Sigmoid colon (tissue), 7 donors: ENCODE measurements around the gene TSPAN13. TPM values are rescaled to one million over a fixed set of nuclear protein-coding genes. Genes with fewer than 3 reads are reported as not detected.

ENCODE experiments used
- DNase-seq: peaks from one replicate; pipeline ENCODE4 v3.0.0-alpha.2; 2019
- H3K27ac ChIP-seq, 4 donors: fragments of 200-600 bp; sonication (generic); one replicate each; pipeline ENCODE4 v1.5.1; 2016 to 2019; ENCODE audit warnings: mild to moderate bottlenecking in 1 of 4
- H3K27me3 ChIP-seq, 3 donors: fragments of 200-600 bp; sonication (generic); one replicate each; pipeline ENCODE4 v1.5.1; 2019; ENCODE audit warnings: mild to moderate bottlenecking in 1 of 3
- H3K36me3 ChIP-seq, 4 donors: fragments of 200-600 bp; sonication (generic); one replicate each; pipeline ENCODE4 v1.5.1; 2016 to 2019
- H3K4me1 ChIP-seq, 4 donors: fragments of 200-600 bp; sonication (generic); one replicate each; pipeline ENCODE4 v1.5.1; 2017 to 2019
- H3K4me3 ChIP-seq, 4 donors: fragments of 200-600 bp; sonication (generic); one replicate each; pipeline ENCODE4 v1.5.1; 2017 to 2019; ENCODE audit warnings: mild to moderate bottlenecking in 2 of 4, moderate library complexity in 1 of 4
- H3K9me3 ChIP-seq, 4 donors: fragments of 200-600 bp in 3 of 4; sonication (generic) in 3 of 4; one replicate each; pipeline versions ENCODE4 v1.5.1 to v1.6.1; 2013 to 2019
- EP300 ChIP-seq, 4 donors: sonication (generic); formaldehyde crosslinking; IDR thresholded peaks; one replicate each; pipeline ENCODE4 v1.6.1; 2017; ENCODE audit warnings: antibody characterized with exemption in 4 of 4
- POLR2A ChIP-seq, 2 donors: fragments of 450-650 bp; IDR thresholded peaks; one replicate each; pipeline ENCODE4 v1.6.1; 2016; ENCODE audit warnings: antibody characterized with exemption in 2 of 2, mild to moderate bottlenecking in 2 of 2, moderate library complexity in 2 of 2
- POLR2AphosphoS5 ChIP-seq, 4 donors: sonication (generic); formaldehyde crosslinking; IDR thresholded peaks; one replicate each; pipeline ENCODE4 v1.6.1; 2017; ENCODE audit warnings: antibody characterized with exemption in 4 of 4
- WGBS, 2 donors: extraction: QIAGEN DNeasy Blood & Tissue Kit; methylation state at CpG; one replicate each; pipeline ENCODE4 v1.1.7; 2013; 5-methylcytosine and 5-hydroxymethylcytosine counted together
- intact Hi-C: fragments of 100-400 bp; cut with DNase I; formaldehyde crosslinking; loops from one replicate; pipeline ENCODE4 v1.15.1; 2023
- polyA plus RNA-seq, 3 donors: library from polyadenylated mRNA; stranded (reverse); fragments of 200-250 nt; gene quantifications; one replicate each; pipeline ENCODE4 v1.2.3, GENCODE V29; 2013
- total RNA-seq, 4 donors: library from RNA; depleted of rRNA; stranded (reverse); fragments of >200 nt; gene quantifications; one replicate each; pipeline ENCODE4 v1.1.0, GENCODE V29; 2016
- TF ChIP-seq, protein P1 (sequence below), 4 experiments: fragments of 450-650 bp in 3 of 4; fragments of 200-600 bp in 1 of 4; IDR thresholded peaks; one replicate each; pipeline ENCODE4 v1.5.1; 2016 to 2019; ENCODE audit warnings: antibody characterized with exemption in 4 of 4, mild to moderate bottlenecking in 3 of 4, moderate library complexity in 2 of 4
- donor health status: healthy with polysubstance abuse.
- donor health status: Bipolar disorder and iron deficiency.
- donor health status: healthy.

The TSPAN13 gene
- total and polyA plus RNA-seq, 7 donors: 2.2 to 68.5 (median 6.4) TPM

- intact Hi-C loops: no loop called here
- no peak for DNase-seq
Measured at GRCh38 chr7:16826060-16826459, 72.5 kb downstream of the TSPAN13 start.

DNA sequence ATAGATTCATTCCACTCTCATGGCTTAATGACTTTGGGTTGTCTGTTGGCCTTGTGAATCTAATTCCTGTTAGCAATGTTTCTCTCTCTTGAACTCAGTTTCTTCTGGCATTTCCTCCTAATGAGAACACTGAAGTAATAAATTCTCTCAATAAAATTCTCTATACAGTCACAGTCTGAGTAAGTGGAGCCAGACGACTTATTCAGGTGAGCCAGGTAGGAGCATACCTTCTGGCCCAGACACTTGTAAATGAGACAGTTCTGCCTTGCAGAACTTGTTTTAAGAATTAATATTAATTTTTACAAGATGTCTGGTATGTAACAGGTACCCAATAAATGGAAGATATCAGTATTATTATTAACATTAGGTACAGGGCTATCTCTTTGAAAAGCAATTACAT is 79.8 kb downstream of the TSPAN13 start:
- no peak for DNase-seq
- TF ChIP-seq POLR2A (IDR thresholded peaks at IDR 0.05) (no peak), POLR2AphosphoS5 (IDR thresholded peaks at IDR 0.05) (no peak), EP300 (IDR thresholded peaks at IDR 0.05) (no peak)
- TF ChIP-seq, protein P1, sequence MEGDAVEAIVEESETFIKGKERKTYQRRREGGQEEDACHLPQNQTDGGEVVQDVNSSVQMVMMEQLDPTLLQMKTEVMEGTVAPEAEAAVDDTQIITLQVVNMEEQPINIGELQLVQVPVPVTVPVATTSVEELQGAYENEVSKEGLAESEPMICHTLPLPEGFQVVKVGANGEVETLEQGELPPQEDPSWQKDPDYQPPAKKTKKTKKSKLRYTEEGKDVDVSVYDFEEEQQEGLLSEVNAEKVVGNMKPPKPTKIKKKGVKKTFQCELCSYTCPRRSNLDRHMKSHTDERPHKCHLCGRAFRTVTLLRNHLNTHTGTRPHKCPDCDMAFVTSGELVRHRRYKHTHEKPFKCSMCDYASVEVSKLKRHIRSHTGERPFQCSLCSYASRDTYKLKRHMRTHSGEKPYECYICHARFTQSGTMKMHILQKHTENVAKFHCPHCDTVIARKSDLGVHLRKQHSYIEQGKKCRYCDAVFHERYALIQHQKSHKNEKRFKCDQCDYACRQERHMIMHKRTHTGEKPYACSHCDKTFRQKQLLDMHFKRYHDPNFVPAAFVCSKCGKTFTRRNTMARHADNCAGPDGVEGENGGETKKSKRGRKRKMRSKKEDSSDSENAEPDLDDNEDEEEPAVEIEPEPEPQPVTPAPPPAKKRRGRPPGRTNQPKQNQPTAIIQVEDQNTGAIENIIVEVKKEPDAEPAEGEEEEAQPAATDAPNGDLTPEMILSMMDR (IDR thresholded peaks at IDR 0.05): no peak
- H3K27ac ChIP-seq: no peak overlapping the region
- H3K4me1 ChIP-seq: no peaks in the 10 kb centered on the region
- H3K27me3 ChIP-seq: no peaks in the 10 kb centered on the region
- no peaks in the 10 kb centered on the region for H3K36me3 ChIP-seq
- no peaks in the 10 kb centered on the region for H3K9me3 ChIP-seq
- WGBS, 2 donors: 88 to 91% methylated on average over 1 of the region's 1 CpG
- H3K4me3 ChIP-seq: no peak overlapping the region
- intact Hi-C loops: no loop called here

More at GRCh38 chr7:16826060-16826459, 72.5 kb downstream of the TSPAN13 start:
- Histone ChIP-seq H3K9me3 (no peaks in the 10 kb centered on the region), H3K4me1 (no peaks in the 10 kb centered on the region), H3K36me3 (no peaks in the 10 kb centered on the region), H3K4me3 (no peak overlapping the region), H3K27me3 (no peaks in the 10 kb centered on the region), H3K27ac (no peak overlapping the region)
- no peak for TF ChIP-seq POLR2A (IDR thresholded peaks at IDR 0.05)
- TF ChIP-seq EP300 (IDR thresholded peaks at IDR 0.05): no peak
- TF ChIP-seq, protein P1 (IDR thresholded peaks at IDR 0.05): no peak
- TF ChIP-seq POLR2AphosphoS5 (IDR thresholded peaks at IDR 0.05): no peak

Other genes with a start within 250 kb of the TSPAN13 start
- gene LRRC72, start 226.9 kb upstream of the TSPAN13 start, total RNA-seq: not detected
- not detected for gene LRRC72, start 226.9 kb upstream of the TSPAN13 start, polyA plus RNA-seq
- 10 to 100 TPM; 11.9 to 21.1 (median 14.3) TPM for gene ANKMY2, start 108.0 kb upstream of the TSPAN13 start, total RNA-seq
- 10 to 100 TPM; 12.9 to 21.0 (median 18.6) TPM for gene ANKMY2, start 108.0 kb upstream of the TSPAN13 start, polyA plus RNA-seq
- gene BZW2, start 107.6 kb upstream of the TSPAN13 start, total RNA-seq: 10 to 100 TPM; 49.7 to 65.4 (median 58.9) TPM
- 10 to 100 TPM; 51.1 to 70.7 (median 63.8) TPM for gene BZW2, start 107.6 kb upstream of the TSPAN13 start, polyA plus RNA-seq
- not detected for gene AGR2, start 51.2 kb downstream of the TSPAN13 start, total RNA-seq
- gene AGR2, start 51.2 kb downstream of the TSPAN13 start, polyA plus RNA-seq: 1,000 to 10,000 TPM in 1 of 3 donors, 100 to 1,000 TPM in 2; 345 to 1,393 (median 370) TPM
- 1 to 10 TPM in 1 of 4 donors, not detected in 3; 4.6 TPM for gene AGR3, start 128.2 kb downstream of the TSPAN13 start, total RNA-seq
- gene AGR3, start 128.2 kb downstream of the TSPAN13 start, polyA plus RNA-seq: 100 to 1,000 TPM; 168 to 216 (median 178) TPM